CMK (cell line): ENCODE results near the gene COPS4.
"Not testable (repeated sequence)": the region's sequence is repeated elsewhere in the genome, so short reads cannot be mapped to it uniquely, and the experiment has no call there.

Experiments used
- DNase-seq: peaks from one replicate; pipeline ENCODE4 v3.0.0-alpha.2; 2010; ENCODE audit warnings: low read depth

Gene COPS4

DNA sequence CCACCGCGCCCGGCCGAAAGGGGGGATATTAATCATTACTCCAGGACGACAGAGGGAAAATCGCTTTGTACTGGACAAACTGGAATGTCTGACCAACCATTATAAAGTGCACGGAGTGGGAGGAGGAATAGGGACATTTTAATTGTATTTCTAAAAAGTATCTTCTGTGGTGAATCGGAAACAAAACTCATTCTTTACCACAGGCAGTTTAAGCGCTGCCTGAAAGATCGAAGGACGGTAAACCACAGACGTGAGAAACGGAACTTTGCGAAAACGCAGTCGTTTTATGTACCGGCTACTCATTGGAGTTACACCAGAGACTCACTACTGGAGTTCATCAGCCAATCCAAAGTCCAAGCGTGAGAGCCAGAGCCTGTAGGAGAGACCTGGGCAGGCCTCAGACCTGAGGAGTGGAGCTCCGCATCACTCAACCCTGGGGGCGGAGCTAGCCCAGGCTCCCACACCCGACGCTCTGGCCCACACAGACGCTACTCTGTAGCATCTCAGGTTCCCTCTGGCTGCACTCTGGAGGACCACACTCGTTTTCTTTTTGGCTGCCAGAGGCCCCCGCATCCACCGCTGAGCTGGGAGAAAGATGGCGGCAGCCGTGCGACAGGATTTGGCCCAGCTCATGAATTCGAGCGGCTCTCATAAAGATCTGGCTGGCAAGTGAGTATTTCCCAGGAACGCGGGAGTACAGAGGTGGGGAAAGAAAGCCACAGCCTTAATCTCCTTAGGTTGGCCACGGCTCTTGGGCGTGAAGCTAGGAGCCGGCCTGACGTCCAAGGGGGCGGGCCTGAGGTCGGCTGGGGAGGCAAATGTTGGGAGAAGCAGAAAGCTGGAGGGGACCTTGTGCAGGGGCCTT, at the start of gene COPS4:
Gene COPS4 (plus strand): TSS at position 554 of the 865 bp plus-strand sequence. CDS start 42 bp downstream, at position 596.
- DNase-seq: peak; percentile 98

DNA sequence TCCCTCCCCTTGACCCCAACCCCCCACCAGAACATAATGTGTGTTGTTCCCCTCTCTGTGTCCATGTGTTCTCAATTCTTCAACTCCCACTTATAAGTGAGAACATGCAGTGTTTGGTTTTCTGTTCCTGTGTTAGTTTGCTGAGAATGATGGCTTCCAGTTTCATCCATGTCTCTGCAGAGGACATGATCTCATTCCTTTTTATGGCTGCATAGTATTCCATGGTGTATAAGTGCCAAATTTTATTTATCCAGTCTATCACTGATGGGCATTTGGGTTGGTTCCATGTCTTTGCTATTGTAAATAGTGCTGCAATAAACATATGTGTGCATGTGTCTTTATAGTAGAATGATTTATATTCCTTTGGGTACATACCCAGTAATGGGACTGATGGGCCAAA, 47.5 kb upstream of the COPS4 start:
- DNase-seq: not testable (repeated sequence)

GRCh38 chr4:82988323-82988832, 46.6 kb upstream of the COPS4 start:
- DNase-seq: no peak

GRCh38 chr4:82989575-82990429, 45.2 kb upstream of the COPS4 start:
- no peak for DNase-seq

- no peak for DNase-seq
Observed at GRCh38 chr4:82994834-82995233, 40.1 kb upstream of the COPS4 start.

- no peak for DNase-seq
Observed at GRCh38 chr4:82998898-82999297, 36.1 kb upstream of the COPS4 start.

- no peak for DNase-seq
Observed at GRCh38 chr4:83002329-83002728, 32.7 kb upstream of the COPS4 start.

- DNase-seq: not testable (repeated sequence)
Observed at GRCh38 chr4:83003044-83003791, 31.8 kb upstream of the COPS4 start.

DNA sequence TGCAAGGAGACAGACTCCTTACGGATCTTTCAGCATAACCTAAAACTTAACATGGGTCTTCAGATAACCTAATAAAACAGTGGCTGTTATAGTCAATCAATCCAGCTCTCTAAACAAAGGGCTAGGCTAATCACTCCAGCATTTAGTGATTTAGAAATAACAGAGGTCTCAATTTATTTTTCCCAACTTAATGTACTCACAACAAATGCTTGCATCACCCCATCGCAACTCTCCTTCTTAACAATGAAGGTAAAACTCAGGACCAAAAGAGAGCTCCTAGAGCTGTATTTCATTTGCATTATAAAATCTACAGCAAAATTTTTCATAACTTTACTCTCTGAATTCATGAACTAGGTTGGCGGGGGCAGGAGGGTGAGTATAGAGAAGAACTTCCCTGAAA, 25.5 kb upstream of the COPS4 start:
- DNase-seq: no peak

DNA sequence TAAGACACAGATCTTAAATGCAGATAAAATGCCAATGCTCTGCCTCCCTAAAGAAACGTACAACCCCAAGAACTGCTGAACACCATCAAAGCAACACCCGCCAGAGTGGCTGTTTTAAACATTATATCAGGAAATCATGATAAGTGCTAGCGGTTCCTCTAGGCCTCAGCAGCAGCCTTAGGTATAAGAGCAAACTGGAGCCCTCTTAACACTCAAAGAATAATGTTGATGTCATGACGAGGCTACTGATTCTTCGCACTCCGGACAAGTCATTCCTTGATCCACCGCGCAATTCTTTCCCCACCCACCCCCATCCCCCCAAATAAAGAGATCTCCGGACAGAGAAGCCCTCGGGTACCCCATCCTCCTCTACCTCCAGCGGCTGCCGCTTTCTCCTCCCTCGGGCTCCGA, 24.9 kb upstream of the COPS4 start:
- no peak for DNase-seq

DNA sequence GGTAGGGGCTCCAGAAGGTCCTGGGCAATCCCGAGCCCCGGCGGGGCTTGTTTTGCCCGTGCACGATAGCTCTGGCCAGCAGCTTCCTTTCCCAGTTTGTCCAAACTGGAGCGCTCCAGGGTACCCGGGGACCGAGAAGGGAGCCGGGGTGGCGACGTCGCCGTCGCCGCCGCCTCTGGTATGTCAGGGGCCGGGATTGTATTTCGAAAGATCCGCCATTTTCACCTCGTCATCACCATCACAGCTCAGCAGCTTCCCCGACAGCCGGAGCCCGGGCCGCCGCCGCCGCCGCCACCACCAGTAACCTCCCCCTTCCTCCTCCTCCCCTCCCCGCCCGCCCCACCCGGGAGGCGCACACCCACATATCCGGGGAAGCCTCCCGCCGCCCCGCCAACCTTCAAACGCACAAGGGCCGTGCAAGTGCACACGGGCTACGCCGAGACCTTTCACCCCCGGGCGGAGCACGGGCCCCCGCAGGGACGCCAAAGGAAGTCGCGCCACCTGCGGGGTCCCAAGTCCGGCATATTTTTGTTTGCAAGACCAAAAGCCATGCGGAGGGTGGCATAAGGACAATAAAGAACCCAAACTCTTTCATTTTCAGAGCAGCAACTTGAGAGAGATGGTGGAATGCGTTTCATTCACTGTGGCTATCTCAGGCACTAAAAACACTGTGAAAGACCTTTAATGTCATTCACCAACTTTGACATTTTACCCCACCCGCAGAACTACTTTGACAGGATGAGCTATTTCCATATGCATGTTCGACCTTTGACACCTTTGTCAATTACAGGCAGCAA, 24.3 kb upstream of the COPS4 start, which contains the start of gene LIN54:
Gene LIN54 (minus strand): TSS at position 302 of the 797 bp plus-strand sequence. CDS start 25,979 bp downstream, outside the sequence.
- no peak for DNase-seq

DNA sequence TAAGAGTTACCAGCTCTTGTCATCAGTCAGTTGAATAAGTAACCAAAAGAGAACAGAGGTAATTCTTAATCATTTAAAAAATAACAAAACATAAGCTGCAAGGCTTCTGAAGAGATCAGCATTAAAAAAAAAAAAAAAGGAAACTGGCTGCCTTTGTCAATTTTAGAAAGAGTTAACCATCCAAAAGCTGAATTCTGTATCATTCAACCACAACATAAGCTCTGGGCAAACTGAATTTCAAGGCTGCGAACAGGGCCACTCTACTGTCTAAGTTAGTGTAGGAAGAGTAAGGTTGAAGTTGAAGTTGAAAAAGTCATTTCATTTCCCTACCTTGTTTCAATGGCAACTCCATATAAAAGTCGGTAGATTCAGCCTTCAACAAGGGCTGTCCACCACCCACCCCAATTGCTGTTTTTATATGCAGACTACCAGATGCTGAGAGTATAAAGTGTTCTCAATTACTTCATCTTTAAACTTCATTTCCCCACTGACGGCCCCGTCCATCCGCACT, 23.2 kb upstream of the COPS4 start:
- no peak for DNase-seq

DNA sequence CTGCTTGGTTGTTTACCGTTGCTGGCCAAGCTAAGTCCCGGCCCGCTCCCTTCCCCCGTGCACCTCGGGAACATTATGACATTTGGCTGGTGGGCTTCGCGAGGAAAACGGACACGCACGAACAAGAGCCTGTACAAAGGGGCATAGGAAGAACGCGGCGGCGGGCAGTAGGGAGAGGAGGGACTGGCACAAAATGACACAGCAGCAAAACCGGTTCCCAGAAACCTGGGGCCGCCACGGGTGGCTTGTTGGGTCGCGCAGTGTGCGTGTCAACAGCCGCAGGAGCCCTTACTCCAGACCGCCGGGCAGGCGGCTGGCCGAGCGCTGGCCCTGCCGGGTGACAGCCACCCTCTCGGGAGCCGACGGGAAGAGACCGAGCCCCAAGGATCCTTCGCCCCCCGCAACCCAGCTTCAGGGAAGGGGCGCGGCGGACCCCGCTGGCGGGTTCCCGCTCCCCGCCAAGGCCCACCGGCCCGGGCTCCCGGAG, 22.7 kb upstream of the COPS4 start:
- no peak for DNase-seq

GRCh38 chr4:83012687-83013419, 22.1 kb upstream of the COPS4 start:
- peak; percentile 97 for DNase-seq

GRCh38 chr4:83013420-83013867, 21.5 kb upstream of the COPS4 start:
- DNase-seq: no peak

DNA sequence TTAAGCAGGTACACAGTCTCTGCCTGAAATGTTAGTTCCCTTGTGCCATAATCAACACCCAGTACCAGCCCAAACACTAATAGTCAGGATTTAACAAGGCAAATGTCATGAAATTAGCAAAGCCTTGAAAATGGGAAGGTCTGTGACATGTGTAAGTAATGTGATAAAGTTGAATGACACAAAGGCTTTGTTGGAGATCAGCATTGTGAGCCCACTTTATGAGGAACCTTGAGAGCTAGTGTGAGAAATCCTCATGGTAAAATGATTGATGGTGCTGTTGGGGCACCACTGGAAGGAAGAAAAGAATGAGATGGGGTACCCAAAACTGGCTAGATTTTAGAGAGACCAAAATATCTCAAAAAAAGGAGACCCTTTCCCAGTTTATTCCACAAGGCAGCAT, 21.1 kb upstream of the COPS4 start:
- no peak for DNase-seq

DNA sequence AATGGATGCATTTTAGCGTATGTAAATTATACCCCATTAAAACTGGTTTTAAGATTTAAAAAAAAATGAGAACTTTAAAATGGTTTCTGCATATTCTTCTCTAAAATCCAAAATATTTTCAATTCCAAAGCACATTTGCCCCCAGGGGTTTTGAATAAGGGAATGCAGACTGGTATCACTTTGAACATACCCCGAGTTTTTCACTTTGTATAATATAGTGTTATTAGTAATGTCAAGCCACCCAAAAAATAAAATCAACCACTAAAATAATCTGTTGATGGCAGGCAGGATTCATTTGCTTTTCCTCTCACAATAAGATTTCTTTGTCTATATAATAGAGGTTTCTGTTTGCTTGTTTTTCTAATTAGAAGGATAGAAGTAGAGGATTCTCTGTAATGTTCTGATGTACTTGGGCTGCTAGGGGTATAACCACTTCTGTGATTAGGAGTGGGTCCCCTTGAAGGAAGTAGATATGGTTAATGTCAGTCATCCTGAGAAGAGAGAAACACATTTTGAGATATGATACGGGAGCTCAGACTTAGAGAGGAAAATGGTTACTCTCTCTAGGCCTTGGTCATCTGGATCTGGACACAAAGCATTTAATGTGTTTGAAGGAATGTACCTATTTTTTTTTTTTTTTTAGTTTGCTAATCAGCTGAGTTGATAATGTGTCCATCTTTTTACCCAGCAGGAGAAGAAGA, 15.0 kb upstream of the COPS4 start:
- DNase-seq: peak; percentile 85

- DNase-seq: no peak
Observed at GRCh38 chr4:83022724-83023450, 12.1 kb upstream of the COPS4 start.
